Breast epithelium (tissue), 4 donors: ENCODE measurements around the gene ZNF438. TPM values are rescaled to one million over a fixed set of nuclear protein-coding genes. Genes with fewer than 3 reads are reported as not detected.
"Not testable (repeated sequence)": the region's sequence is repeated elsewhere in the genome, so short reads cannot be mapped to it uniquely, and the experiment has no call there.

Source experiments
- DNase-seq, 2 donors: peaks; one replicate each; pipeline ENCODE4 v3.0.0-alpha.2; 2019; ENCODE audit warnings: low spot score in 2 of 2
- H3K27ac ChIP-seq, 2 donors: fragments of 200-600 bp; sonication (generic) in 1 of 2; one replicate each; pipeline ENCODE4 v1.5.1; 2016 to 2019; ENCODE audit warnings: mild to moderate bottlenecking in 1 of 2
- H3K27me3 ChIP-seq, 2 donors: fragments of 200-600 bp; sonication (generic) in 1 of 2; one replicate each; pipeline versions ENCODE4 v1.5.1 to v1.6.0; 2017 to 2019; ENCODE audit warnings: control low read depth in 1 of 2, mild to moderate bottlenecking in 1 of 2
- H3K36me3 ChIP-seq: fragments of 200-600 bp; one replicate; pipeline ENCODE4 v1.5.1; 2019
- H3K4me1 ChIP-seq, 2 donors: fragments of 200-600 bp; sonication (generic); one replicate each; pipeline ENCODE4 v1.5.1; 2016 to 2019; ENCODE audit warnings: control low read depth in 1 of 2
- H3K4me3 ChIP-seq, 3 donors: fragments of 200-600 bp; sonication (generic); 1 replicate in 2 of 3; 2 replicates in 1 of 3; pipeline ENCODE4 v1.5.1; 2016 to 2019; ENCODE audit warnings: mild to moderate bottlenecking in 3 of 3, moderate library complexity in 2 of 3
- H3K9me3 ChIP-seq, 2 donors: fragments of 200-600 bp; sonication (generic) in 1 of 2; one replicate each; pipeline ENCODE4 v1.5.1; 2016 to 2019; ENCODE audit warnings: control low read depth in 1 of 2
- CTCF ChIP-seq, 3 donors: fragments of 450-650 bp; IDR thresholded peaks; one replicate each; pipeline ENCODE4 v1.5.1; 2016 to 2017; ENCODE audit warnings: antibody characterized with exemption in 3 of 3, mild to moderate bottlenecking in 3 of 3, moderate library complexity in 3 of 3
- POLR2A ChIP-seq: fragments of 450-650 bp; IDR thresholded peaks from one replicate; pipeline ENCODE4 v1.6.1; 2016; ENCODE audit warnings: antibody characterized with exemption, mild to moderate bottlenecking, moderate library complexity
- POLR2AphosphoS5 ChIP-seq, 3 donors: sonication (generic); formaldehyde crosslinking; IDR thresholded peaks; one replicate each; pipeline ENCODE4 v1.6.1; 2017; ENCODE audit warnings: antibody characterized with exemption in 3 of 3
- intact Hi-C: fragments of 100-400 bp; cut with DNase I; formaldehyde crosslinking; loops from one replicate; pipeline ENCODE4 v1.15.1; 2023; ENCODE audit warnings: low total_unique reads
- total RNA-seq, 3 donors: library from RNA; depleted of rRNA; stranded (reverse); fragments of >200 nt; gene quantifications; one replicate each; pipeline ENCODE4 v1.1.0, GENCODE V29; 2016

The ZNF438 gene
- total RNA-seq, 3 donors from 2014 or later: 8.8 to 34.6 (median 10.0) TPM

- no peak overlapping the region for H3K4me3 ChIP-seq
- DNase-seq: no peak
- H3K36me3 ChIP-seq: no peaks in the 10 kb centered on the region
- intact Hi-C loops: no loop called here
- TF ChIP-seq POLR2AphosphoS5 (IDR thresholded peaks at IDR 0.05) (no peak), POLR2A (no peak), CTCF (IDR thresholded peaks at IDR 0.05) (no peak)
- H3K27ac ChIP-seq: no peak overlapping the region
- no peaks in the 10 kb centered on the region for H3K27me3 ChIP-seq
- peaks cover 0 to 1% of the 10 kb centered on the region in 2 donors for H3K9me3 ChIP-seq
- H3K4me1 ChIP-seq: no peaks in the 10 kb centered on the region
Measured at GRCh38 chr10:30929901-30930520, 101.7 kb downstream of the ZNF438 start.

DNA sequence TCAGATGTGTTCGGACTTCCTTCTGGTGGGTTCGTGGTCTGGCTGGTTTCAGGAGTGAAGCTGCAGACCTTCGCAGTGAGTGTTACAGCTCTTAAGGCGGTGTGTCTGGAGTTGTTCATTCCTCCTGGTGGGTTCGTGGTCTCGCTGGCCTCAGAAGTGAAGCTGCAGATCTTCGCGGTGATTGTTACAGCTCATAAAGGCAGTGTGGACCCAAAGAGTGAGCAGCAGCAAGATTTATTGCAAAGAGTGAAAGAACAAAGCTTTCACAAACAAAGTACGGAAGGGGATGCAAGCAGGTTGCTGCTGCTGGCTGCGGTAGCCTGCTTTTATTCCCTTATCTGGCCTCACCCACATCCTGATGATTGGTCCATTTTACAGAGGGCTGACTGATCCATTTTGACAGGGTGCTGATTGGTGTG lies 102.3 kb downstream of the ZNF438 start:
- H3K27ac ChIP-seq, H3K4me3 ChIP-seq, intact Hi-C loops, H3K4me1 ChIP-seq, H3K9me3 ChIP-seq, H3K36me3 ChIP-seq, DNase-seq, H3K27me3 ChIP-seq: not testable (repeated sequence)

DNA sequence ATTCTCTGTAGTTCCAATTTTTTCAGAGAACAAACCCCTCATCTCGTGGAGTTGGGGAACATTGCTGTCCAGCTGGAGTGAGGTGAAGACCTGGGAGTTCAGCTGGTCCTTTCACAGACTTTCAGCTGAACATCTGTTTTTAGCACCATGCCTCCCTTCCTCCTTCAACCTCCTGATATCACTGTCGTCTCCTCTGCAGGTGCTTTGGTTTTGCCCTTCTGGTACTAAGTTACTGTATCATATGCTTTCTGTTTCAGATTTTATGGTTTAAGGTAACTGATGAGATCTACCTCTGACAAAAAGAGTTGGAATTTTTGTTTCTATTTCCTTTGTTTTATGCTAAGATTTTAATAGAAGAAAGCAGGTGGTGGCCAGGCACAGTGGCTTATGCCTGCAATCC lies 102.9 kb downstream of the ZNF438 start:
- intact Hi-C loops: no loop called here

GRCh38 chr10:30918651-30919050 lies 113.0 kb downstream of the ZNF438 start:
- Histone ChIP-seq H3K4me1 (no peaks in the 10 kb centered on the region), H3K4me3 (no peak overlapping the region), H3K27me3 (no peaks in the 10 kb centered on the region), H3K9me3 (no peaks in the 10 kb centered on the region), H3K36me3 (no peaks in the 10 kb centered on the region), H3K27ac (no peak overlapping the region)
- intact Hi-C loops: no loop called here
- no peak for DNase-seq
- TF ChIP-seq CTCF (IDR thresholded peaks at IDR 0.05): no peak
- TF ChIP-seq POLR2AphosphoS5 (IDR thresholded peaks at IDR 0.05): no peak
- TF ChIP-seq POLR2A: no peak

More for the DNA sequence above, 102.9 kb downstream of the ZNF438 start:
- H3K36me3 ChIP-seq: no peaks in the 10 kb centered on the region
- TF ChIP-seq POLR2A (no peak), CTCF (IDR thresholded peaks at IDR 0.05) (no peak), POLR2AphosphoS5 (IDR thresholded peaks at IDR 0.05) (no peak)
- DNase-seq: no peak
- no peaks in the 10 kb centered on the region for H3K27me3 ChIP-seq
- peaks cover 0 to 11% of the 10 kb centered on the region in 2 donors for H3K9me3 ChIP-seq
- H3K4me3 ChIP-seq: no peak overlapping the region
- no peaks in the 10 kb centered on the region for H3K4me1 ChIP-seq
- no peak overlapping the region for H3K27ac ChIP-seq

DNA sequence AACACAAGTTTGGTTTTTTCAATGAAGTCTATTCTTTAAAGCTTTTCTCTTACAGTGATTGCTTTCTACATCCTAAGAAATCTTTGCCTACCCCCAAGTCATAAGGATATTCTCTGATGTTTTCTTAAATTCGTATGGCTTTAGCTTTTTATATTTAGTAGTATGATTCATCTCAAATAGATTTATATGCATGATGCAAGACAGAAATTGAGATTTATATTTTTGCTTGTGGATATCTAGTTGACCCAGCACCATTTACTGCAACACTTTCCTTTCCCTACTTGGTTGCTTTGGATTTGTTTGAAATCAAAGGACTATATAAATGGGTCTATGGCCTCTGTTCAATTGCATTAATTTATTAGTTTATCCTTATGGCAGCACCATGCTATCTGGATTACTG lies 113.9 kb downstream of the ZNF438 start:
- Histone ChIP-seq H3K4me3 (no peak overlapping the region), H3K27me3 (no peaks in the 10 kb centered on the region), H3K4me1 (no peaks in the 10 kb centered on the region), H3K9me3 (no peaks in the 10 kb centered on the region), H3K27ac (no peak overlapping the region), H3K36me3 (no peaks in the 10 kb centered on the region)
- intact Hi-C loops: no loop called here
- DNase-seq: no peak
- TF ChIP-seq POLR2AphosphoS5 (IDR thresholded peaks at IDR 0.05) (no peak), POLR2A (no peak), CTCF (IDR thresholded peaks at IDR 0.05) (no peak)

DNA sequence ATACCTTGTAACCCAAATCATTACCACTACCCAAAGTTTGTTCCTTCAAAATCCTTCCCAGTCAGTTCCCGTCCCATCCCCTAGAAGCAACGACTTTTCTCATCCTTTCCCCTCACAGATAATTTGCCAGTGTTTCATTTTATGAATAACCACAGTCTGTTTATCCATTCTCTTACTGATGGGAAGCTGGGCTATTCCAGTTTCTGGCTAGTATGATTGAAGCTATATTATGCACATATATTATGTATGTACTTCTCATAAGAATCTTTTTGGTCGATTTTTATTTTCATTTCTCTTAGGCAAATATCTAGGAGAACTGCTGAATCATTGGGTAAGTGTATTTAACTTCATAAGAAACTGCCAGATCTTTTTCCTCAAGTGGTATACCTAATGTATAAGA lies 114.6 kb downstream of the ZNF438 start:
- no peak for DNase-seq
- TF ChIP-seq POLR2AphosphoS5 (IDR thresholded peaks at IDR 0.05): no peak
- no peaks in the 10 kb centered on the region for H3K27me3 ChIP-seq

More for the DNA sequence above, 114.6 kb downstream of the ZNF438 start:
- H3K4me1 ChIP-seq: no peaks in the 10 kb centered on the region
- intact Hi-C loops: no loop called here
- H3K9me3 ChIP-seq: no peaks in the 10 kb centered on the region
- H3K27ac ChIP-seq: no peak overlapping the region
- no peaks in the 10 kb centered on the region for H3K36me3 ChIP-seq
- H3K4me3 ChIP-seq: no peak overlapping the region
